GM12801 (cell line): ENCODE data around the gene TSGA10.

Experiments used
- CTCF ChIP-seq: IDR thresholded peaks from one replicate; pipeline ENCODE4 v1.5.1; 2011; ENCODE audit warnings: control low read depth; ENCODE audit not compliant: insufficient read length; ENCODE audit errors: extremely low read depth

Gene TSGA10

GRCh38 chr2:99141110-99142108, 13.3 kb downstream of the TSGA10 start, which contains the start of gene C2orf15:
Gene C2orf15, plus strand, starts transcription at chr2:99141707. Its CDS starts 8,852 bp downstream, at chr2:99150559.
- TF ChIP-seq CTCF: no peak

- no peak for TF ChIP-seq CTCF
These were observed 14.0 kb downstream of the TSGA10 start for GRCh38 chr2:99140860-99141109.

GRCh38 chr2:99140056-99140859, 14.5 kb downstream of the TSGA10 start:
- TF ChIP-seq CTCF: no peak

- TF ChIP-seq CTCF: no peak
These were observed 15.7 kb downstream of the TSGA10 start for GRCh38 chr2:99139003-99139402.

GRCh38 chr2:99127981-99128380, 26.8 kb downstream of the TSGA10 start:
- TF ChIP-seq CTCF: no peak

- TF ChIP-seq CTCF: no peak
These were observed 42.1 kb downstream of the TSGA10 start for GRCh38 chr2:99112617-99113016.

- no peak for TF ChIP-seq CTCF
These were observed 42.8 kb downstream of the TSGA10 start for GRCh38 chr2:99111945-99112344.
